NB4 (cell line): ENCODE results near the gene COPE.

Experiments
- MYC ChIP-seq: IDR thresholded peaks from 2 replicates; pipeline ENCODE4 v1.6.1; 2011; ENCODE audit warnings: low read depth, low read length
- POLR2A ChIP-seq: IDR thresholded peaks from 2 replicates; pipeline ENCODE4 v1.6.1; 2011; ENCODE audit warnings: mild to moderate bottlenecking; ENCODE audit not compliant: insufficient read length; ENCODE audit errors: extremely low read depth
- TF ChIP-seq, protein P1 (sequence below): IDR thresholded peaks from one replicate; pipeline ENCODE4 v1.5.1; 2012; ENCODE audit warnings: low read depth, low read length

DNA sequence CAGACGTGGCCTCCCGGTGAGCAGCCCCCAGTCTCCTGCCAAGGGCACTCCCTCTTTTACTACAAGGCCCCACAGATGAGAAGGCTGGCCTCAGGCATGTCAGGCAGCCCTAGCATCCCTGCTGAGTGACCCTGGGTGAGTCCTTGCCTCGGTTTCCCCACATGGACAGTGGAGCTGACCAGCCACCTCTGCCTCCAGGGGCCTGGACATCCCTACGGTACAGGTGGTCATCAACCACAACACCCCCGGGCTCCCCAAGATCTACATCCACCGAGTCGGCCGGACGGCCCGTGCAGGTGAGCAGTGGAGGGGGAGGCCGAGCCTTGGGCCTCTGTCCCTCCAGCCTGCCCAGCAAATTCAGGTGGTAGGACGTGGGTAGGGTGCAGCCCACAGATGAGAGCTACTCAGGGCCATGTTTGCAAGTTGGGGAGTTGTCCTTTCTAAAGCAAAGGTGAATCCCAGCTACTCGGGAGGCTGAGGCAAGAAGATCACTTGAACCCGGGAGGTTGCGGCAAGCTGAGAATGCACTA, 5.6 kb upstream of the COPE start:
- TF ChIP-seq, protein P1, sequence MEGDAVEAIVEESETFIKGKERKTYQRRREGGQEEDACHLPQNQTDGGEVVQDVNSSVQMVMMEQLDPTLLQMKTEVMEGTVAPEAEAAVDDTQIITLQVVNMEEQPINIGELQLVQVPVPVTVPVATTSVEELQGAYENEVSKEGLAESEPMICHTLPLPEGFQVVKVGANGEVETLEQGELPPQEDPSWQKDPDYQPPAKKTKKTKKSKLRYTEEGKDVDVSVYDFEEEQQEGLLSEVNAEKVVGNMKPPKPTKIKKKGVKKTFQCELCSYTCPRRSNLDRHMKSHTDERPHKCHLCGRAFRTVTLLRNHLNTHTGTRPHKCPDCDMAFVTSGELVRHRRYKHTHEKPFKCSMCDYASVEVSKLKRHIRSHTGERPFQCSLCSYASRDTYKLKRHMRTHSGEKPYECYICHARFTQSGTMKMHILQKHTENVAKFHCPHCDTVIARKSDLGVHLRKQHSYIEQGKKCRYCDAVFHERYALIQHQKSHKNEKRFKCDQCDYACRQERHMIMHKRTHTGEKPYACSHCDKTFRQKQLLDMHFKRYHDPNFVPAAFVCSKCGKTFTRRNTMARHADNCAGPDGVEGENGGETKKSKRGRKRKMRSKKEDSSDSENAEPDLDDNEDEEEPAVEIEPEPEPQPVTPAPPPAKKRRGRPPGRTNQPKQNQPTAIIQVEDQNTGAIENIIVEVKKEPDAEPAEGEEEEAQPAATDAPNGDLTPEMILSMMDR, result no peak
- no peak for TF ChIP-seq POLR2A
- TF ChIP-seq MYC, result no peak
